Measurements from ENCODE around the gene BYSL.

The BYSL gene

GRCh38 chr6:41920921-41921711 is at the start of gene BYSL, which contains the start of gene MED20:
Gene BYSL, plus strand, starts transcription at chr6:41921499. Its CDS starts 64 bp downstream, at chr6:41921563.
Gene MED20, minus strand, starts transcription at chr6:41921139. Its CDS starts 121 bp downstream, at chr6:41921018.
- DNase-seq, result peak; percentile 98

GRCh38 chr6:41871691-41872090 is 49.6 kb upstream of the BYSL start:
- DNase-seq, result no peak

GRCh38 chr6:41872147-41872546 is 49.2 kb upstream of the BYSL start:
- peak; percentile 11 for DNase-seq

- no peak for DNase-seq
Observed at GRCh38 chr6:41874741-41875140, 46.6 kb upstream of the BYSL start.

GRCh38 chr6:41877051-41877680 is 44.1 kb upstream of the BYSL start:
- DNase-seq, result no peak

GRCh38 chr6:41878246-41878645 is 43.1 kb upstream of the BYSL start:
- no peak for DNase-seq

- no peak for DNase-seq
Observed at GRCh38 chr6:41878961-41879405, 42.3 kb upstream of the BYSL start.

- no peak for DNase-seq
Observed at GRCh38 chr6:41881506-41881905, 39.8 kb upstream of the BYSL start.

- DNase-seq, result no peak
Observed at GRCh38 chr6:41884957-41885356, 36.3 kb upstream of the BYSL start.

- DNase-seq, result no peak
Observed at GRCh38 chr6:41885930-41886329, 35.4 kb upstream of the BYSL start.

GRCh38 chr6:41887331-41887751 is 34.0 kb upstream of the BYSL start:
- DNase-seq, result no peak

- peak; percentile 44 for DNase-seq
Observed at GRCh38 chr6:41892921-41893564, 28.3 kb upstream of the BYSL start.

GRCh38 chr6:41894366-41895299 is 26.7 kb upstream of the BYSL start:
- DNase-seq, result peak; percentile 34

- DNase-seq, result peak; percentile 97
Observed at GRCh38 chr6:41895300-41896233, 25.7 kb upstream of the BYSL start, which contains the start of gene USP49. Gene USP49, minus strand, starts transcription at chr6:41895375. Its CDS starts 88,392 bp downstream, at chr6:41806983.

GRCh38 chr6:41896281-41896680 is 25.0 kb upstream of the BYSL start:
- DNase-seq, result no peak

- DNase-seq, result peak; percentile 25
Observed at GRCh38 chr6:41900861-41901260, 20.4 kb upstream of the BYSL start.

GRCh38 chr6:41901882-41902519 is 19.3 kb upstream of the BYSL start:
- peak; percentile 70 for DNase-seq

GRCh38 chr6:41909727-41910126 is 11.6 kb upstream of the BYSL start:
- no peak for DNase-seq

GRCh38 chr6:41914343-41914742 is 7.0 kb upstream of the BYSL start:
- DNase-seq, result no peak

GRCh38 chr6:41914869-41915530 is 6.3 kb upstream of the BYSL start:
- no peak for DNase-seq

Measured in hematopoietic multipotent progenitor cell treated with erythropoietin and hydrocortisone succinate and interleukin-3 and kit ligand, for 4 days (in vitro differentiated cells).